ENCODE results near the gene PLEKHN1. TPM values are rescaled to one million over a fixed set of nuclear protein-coding genes. Genes with fewer than 3 reads are reported as not detected.

Gene PLEKHN1
- total and polyA plus RNA-seq, 2 donors (not counting 3 experiments of a cell fraction or from before 2014, with no cell fraction given), result 0.29 to 0.88 TPM

- H3K9me3 ChIP-seq (replicated peaks; ENCODE audit: control insufficient read depth, insufficient read depth, low read length), result no peaks in the 10 kb centered on the region
- ChIA-PET POLR2A (no interaction called here), CTCF (interaction anchor here (1.8 kb wide), 1 partner anchor 14 kb away, joined by 13 read pairs; no protein-coding TSS in a partner anchor)
- H4K20me1 ChIP-seq (replicated peaks; ENCODE audit: control insufficient read depth, extremely low read depth, insufficient read depth, low read length), result no peaks in the 10 kb centered on the region
- DNase-seq (ENCODE audit: low read depth, low spot score), result no peak
- peaks cover 9% of the 10 kb centered on the region for H3K4me1 ChIP-seq (ENCODE audit: control insufficient read depth, extremely low read depth, insufficient read depth, low read length)
- intact Hi-C loops (cut with micrococcal nuclease) (no loop called here), dilution Hi-C loops (cut with MboI; ENCODE audit: extremely low pct_ligation_motif_present, low sequenced_read_pairs) (no loop called here)
- no peaks in the 10 kb centered on the region for H3K36me3 ChIP-seq (ENCODE audit: control insufficient read depth in 2 of 2, extremely low read depth in 1 of 2, insufficient read depth in 2 of 2, low read length in 2 of 2)
- peak overlapping the region in 1 of 3 experiments; percentile 51 for H3K4me3 ChIP-seq (replicated peaks in 1 of 3; ENCODE audit: insufficient read depth in 1 of 3, low read depth in 1 of 3, low read length in 3 of 3)
- peaks cover 0 to 19% of the 10 kb centered on the region in 2 experiments for H3K27me3 ChIP-seq (ENCODE audit: control insufficient read depth in 2 of 2, insufficient read depth in 2 of 2, low read length in 2 of 2)
- no peak overlapping the region for H3K4me2 ChIP-seq (ENCODE audit: insufficient read depth, low read length)
- no peak overlapping the region for H2AFZ ChIP-seq (ENCODE audit: low read depth, low read length)
- no TSS peak for BruUV-seq (replicated peaks)
- no peak for FAIRE-seq
- H3K9me1 ChIP-seq (replicated peaks; ENCODE audit: control insufficient read depth, extremely low read depth, insufficient read depth, low read length), result no peaks in the 10 kb centered on the region
- H3K27ac ChIP-seq (ENCODE audit: insufficient read depth, low read depth, low read length), result no peak overlapping the region
- no peak overlapping the region for H3K9ac ChIP-seq (replicated peaks; ENCODE audit: extremely low read depth, insufficient read depth, low read length)
- no peaks in the 10 kb centered on the region for H3K79me2 ChIP-seq (ENCODE audit: control insufficient read depth, insufficient read depth, low read length)
- TF ChIP-seq MYC (IDR thresholded peaks at IDR 0.05; ENCODE audit: low read depth, low read length), result no peak
- no peak for TF ChIP-seq FOS (IDR thresholded peaks at IDR 0.05; ENCODE audit: borderline replicate concordance, insufficient read depth, low read length)
- TF ChIP-seq JUN (IDR thresholded peaks at IDR 0.05; ENCODE audit: borderline replicate concordance, insufficient read depth, insufficient read length, low read depth), result no peak
- TF ChIP-seq EZH2 (IDR thresholded peaks at IDR 0.05; ENCODE audit: borderline replicate concordance, low read depth, low read length, severe bottlenecking), result peak; percentile 22
- TF ChIP-seq, protein P1, sequence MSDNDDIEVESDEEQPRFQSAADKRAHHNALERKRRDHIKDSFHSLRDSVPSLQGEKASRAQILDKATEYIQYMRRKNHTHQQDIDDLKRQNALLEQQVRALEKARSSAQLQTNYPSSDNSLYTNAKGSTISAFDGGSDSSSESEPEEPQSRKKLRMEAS (IDR thresholded peaks at IDR 0.05; ENCODE audit: insufficient read depth, insufficient read length), result no peak
Measured at GRCh38 chr1:997993-998744, 31.9 kb downstream of the PLEKHN1 start.

- Histone ChIP-seq H3K27me3 (ENCODE audit: control insufficient read depth in 2 of 2, insufficient read depth in 2 of 2, low read length in 2 of 2) (peaks cover 0 to 19% of the 10 kb centered on the region in 2 experiments), H2AFZ (ENCODE audit: low read depth, low read length) (no peak overlapping the region), H3K4me1 (ENCODE audit: control insufficient read depth, extremely low read depth, insufficient read depth, low read length) (peaks cover 9% of the 10 kb centered on the region), H3K9me3 (replicated peaks; ENCODE audit: control insufficient read depth, insufficient read depth, low read length) (no peaks in the 10 kb centered on the region), H3K79me2 (ENCODE audit: control insufficient read depth, insufficient read depth, low read length) (no peaks in the 10 kb centered on the region), H3K36me3 (ENCODE audit: control insufficient read depth in 2 of 2, extremely low read depth in 1 of 2, insufficient read depth in 2 of 2, low read length in 2 of 2) (no peaks in the 10 kb centered on the region), H3K4me2 (ENCODE audit: insufficient read depth, low read length) (peak overlapping the region; percentile 43), H3K27ac (ENCODE audit: insufficient read depth, low read depth, low read length) (no peak overlapping the region), H3K4me3 (replicated peaks in 1 of 3; ENCODE audit: insufficient read depth in 1 of 3, low read depth in 1 of 3, low read length in 3 of 3) (peak overlapping the region in 2 of 3 experiments; percentile 51 to 55), H3K9ac (replicated peaks; ENCODE audit: extremely low read depth, insufficient read depth, low read length) (peak overlapping the region; percentile 91), H4K20me1 (replicated peaks; ENCODE audit: control insufficient read depth, extremely low read depth, insufficient read depth, low read length) (no peaks in the 10 kb centered on the region), H3K9me1 (replicated peaks; ENCODE audit: control insufficient read depth, extremely low read depth, insufficient read depth, low read length) (no peaks in the 10 kb centered on the region)
- DNase-seq (ENCODE audit: low read depth, low spot score) (no peak), FAIRE-seq (no peak)
- TF ChIP-seq CTCF (IDR thresholded peaks at IDR 0.05; ENCODE audit: extremely low read depth in 1 of 2, insufficient read depth in 1 of 2, low read depth in 1 of 2, low read length in 2 of 2) (no peak), MYC (IDR thresholded peaks at IDR 0.05; ENCODE audit: low read depth, low read length) (no peak), FOS (IDR thresholded peaks at IDR 0.05; ENCODE audit: borderline replicate concordance, insufficient read depth, low read length) (no peak), JUN (IDR thresholded peaks at IDR 0.05; ENCODE audit: borderline replicate concordance, insufficient read depth, insufficient read length, low read depth) (no peak), POLR2AphosphoS5 (IDR thresholded peaks at IDR 0.05; ENCODE audit: insufficient read depth, low read depth, low read length) (no peak), EZH2 (IDR thresholded peaks at IDR 0.05; ENCODE audit: borderline replicate concordance, low read depth, low read length, severe bottlenecking) (no peak), GATA2 (IDR thresholded peaks at IDR 0.05; ENCODE audit: insufficient read depth, insufficient read length, low read depth, low read length) (no peak), POLR2A (IDR thresholded peaks at IDR 0.05; ENCODE audit: low read depth, low read length) (no peak)
- TF ChIP-seq, protein P1 (IDR thresholded peaks at IDR 0.05; ENCODE audit: insufficient read depth, insufficient read length), result no peak
- intact Hi-C loops (cut with micrococcal nuclease) (no loop called here), dilution Hi-C loops (cut with MboI; ENCODE audit: extremely low pct_ligation_motif_present, low sequenced_read_pairs) (no loop called here)
- CTCF ChIA-PET, result no interaction called here
- BruUV-seq (replicated peaks), result no TSS peak
- POLR2A ChIA-PET, result no interaction called here
Measured at GRCh38 chr1:998745-998994, 32.4 kb downstream of the PLEKHN1 start.

All from endothelial cell of umbilical vein (primary cell).